Activated T-cell treated with anti-CD3 and anti-CD28 coated beads, Interleukin-2, amount 50 U/mL, for 4 hours (primary cell): ENCODE data around the gene PLEK. TPM values are rescaled to one million over a fixed set of nuclear protein-coding genes. Genes with fewer than 3 reads are reported as not detected.
"Not testable (repeated sequence)": the region's sequence is repeated elsewhere in the genome, so short reads cannot be mapped to it uniquely, and the experiment has no call there.

ENCODE experiments used
- ATAC-seq, 2 donors: fragments of 200-7000 bp; cut with Tn5 transposase; one replicate each; pipeline ENCODE4 v1.10.0; 2021
- DNase-seq: peaks from one replicate; pipeline ENCODE4 v3.0.0-alpha.2; 2020
- H3K27me3 Mint-ChIP-seq: one replicate; pipeline ENCODE4 v1.8.0; 2021; ENCODE audit warnings: low read depth, mixed read lengths
- H3K36me3 Mint-ChIP-seq: one replicate; pipeline ENCODE4 v1.8.0; 2022; ENCODE audit warnings: mixed read lengths; ENCODE audit not compliant: insufficient read depth
- H3K4me1 Mint-ChIP-seq: one replicate; pipeline ENCODE4 v1.8.0; 2021; ENCODE audit warnings: low read depth, mixed read lengths
- H3K4me3 Mint-ChIP-seq: one replicate; pipeline ENCODE4 v1.8.0; 2021; ENCODE audit warnings: mild to moderate bottlenecking, moderate library complexity, mixed read lengths
- H3K9me3 Mint-ChIP-seq: one replicate; pipeline ENCODE4 v1.8.0; 2021; ENCODE audit warnings: mixed read lengths
- total RNA-seq, 3 donors: library from RNA; stranded (reverse); gene quantifications; one replicate each; pipeline ENCODE4 v1.2.1, GENCODE V29; 2021

Gene PLEK
- total RNA-seq, 3 donors from 2014 or later, result 2.6 to 7.8 (median 7.8) TPM

DNA sequence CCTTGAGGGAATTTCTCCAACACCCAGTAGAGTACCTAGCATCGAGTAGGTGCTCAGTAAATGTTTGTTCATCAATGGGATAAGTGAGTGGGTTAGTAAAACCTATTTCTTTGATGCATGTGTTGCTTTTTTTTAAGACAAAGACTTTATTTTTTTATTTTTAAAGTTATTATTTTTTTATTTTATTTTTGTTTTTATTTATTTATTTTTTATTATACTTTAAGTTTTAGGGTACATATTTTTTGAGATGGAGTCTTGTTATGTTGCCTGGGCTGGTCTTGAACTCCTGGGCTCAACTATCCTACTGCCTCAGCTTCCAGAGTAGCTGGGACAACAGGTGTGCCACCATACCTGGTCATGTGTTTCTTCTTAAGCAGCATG, 20.8 kb downstream of the PLEK start:
- ATAC-seq, result no peak
- Mint-ChIP-seq H3K4me1 (peaks cover 58% of the 10 kb centered on the region), H3K36me3 (peaks cover 3% of the 10 kb centered on the region), H3K27me3 (no peaks in the 10 kb centered on the region), H3K9me3 (no peaks in the 10 kb centered on the region), H3K4me3 (no peak overlapping the region)
- DNase-seq, result no peak

DNA sequence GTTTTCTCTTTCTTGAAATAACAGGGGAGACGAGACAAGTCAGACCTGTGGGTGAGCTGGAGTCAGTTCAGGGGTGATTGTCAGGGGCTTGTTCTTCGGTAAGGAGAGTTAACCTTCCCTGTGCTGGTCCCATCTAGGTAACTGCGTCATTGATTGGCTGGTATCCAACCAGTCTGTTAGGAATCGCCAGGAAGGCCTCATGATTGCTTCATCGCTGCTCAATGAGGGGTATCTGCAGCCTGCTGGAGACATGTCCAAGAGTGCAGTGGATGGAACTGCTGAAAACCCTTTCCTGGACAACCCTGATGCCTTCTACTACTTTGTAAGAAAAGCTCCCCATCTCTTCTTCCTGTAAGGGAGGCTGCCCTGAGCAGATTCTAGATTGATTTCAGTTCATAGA, 21.3 kb downstream of the PLEK start:
- Mint-ChIP-seq H3K4me1 (peaks cover 61% of the 10 kb centered on the region), H3K27me3 (no peaks in the 10 kb centered on the region), H3K36me3 (peaks cover 3% of the 10 kb centered on the region), H3K4me3 (no peak overlapping the region), H3K9me3 (no peaks in the 10 kb centered on the region)
- ATAC-seq, result no peak
- DNase-seq, result no peak

- no peak for DNase-seq
- Mint-ChIP-seq H3K9me3 (no peaks in the 10 kb centered on the region), H3K4me3 (peak overlapping the region; percentile 73), H3K4me1 (peaks cover 65% of the 10 kb centered on the region), H3K27me3 (no peaks in the 10 kb centered on the region), H3K36me3 (peaks cover 7% of the 10 kb centered on the region)
- peak; percentile 66 to 77 for ATAC-seq
These were observed 22.6 kb downstream of the PLEK start for GRCh38 chr2:68387408-68388350.

GRCh38 chr2:68388358-68388757, 23.3 kb downstream of the PLEK start:
- Mint-ChIP-seq H3K36me3 (peaks cover 8% of the 10 kb centered on the region), H3K4me3 (peak overlapping the region; percentile 73), H3K9me3 (no peaks in the 10 kb centered on the region), H3K27me3 (no peaks in the 10 kb centered on the region), H3K4me1 (peaks cover 62% of the 10 kb centered on the region)
- DNase-seq (no peak), ATAC-seq (peak; percentile 26 to 51)

DNA sequence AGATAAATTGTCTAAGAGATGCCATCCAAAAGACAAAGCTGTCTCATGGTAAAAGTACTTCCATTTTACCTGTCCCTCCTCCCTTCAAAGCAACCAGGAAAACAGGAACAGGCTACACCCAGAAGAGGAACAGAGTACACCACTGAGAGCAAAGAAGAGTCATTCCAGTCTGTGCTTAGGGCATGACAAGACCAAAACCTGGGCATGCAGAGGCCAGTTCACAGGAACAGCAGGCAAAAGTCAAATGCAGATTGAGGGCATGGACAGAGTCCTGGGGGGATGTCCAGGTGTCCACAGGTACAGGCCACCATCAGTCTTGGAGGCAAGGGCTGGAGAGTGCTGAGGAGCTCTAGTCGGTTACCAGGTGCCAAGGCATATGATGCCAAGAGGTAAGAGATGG, 23.7 kb downstream of the PLEK start:
- DNase-seq, result no peak
- no peak for ATAC-seq
- peak overlapping the region; percentile 73 for H3K4me3 Mint-ChIP-seq
- peaks cover 59% of the 10 kb centered on the region for H3K4me1 Mint-ChIP-seq
- no peaks in the 10 kb centered on the region for H3K27me3 Mint-ChIP-seq
- no peaks in the 10 kb centered on the region for H3K9me3 Mint-ChIP-seq
- H3K36me3 Mint-ChIP-seq, result peaks cover 8% of the 10 kb centered on the region

- ATAC-seq (no peak), DNase-seq (no peak)
- Mint-ChIP-seq H3K4me1 (peaks cover 52% of the 10 kb centered on the region), H3K4me3 (no peak overlapping the region), H3K9me3 (no peaks in the 10 kb centered on the region), H3K27me3 (no peaks in the 10 kb centered on the region), H3K36me3 (peaks cover 11% of the 10 kb centered on the region)
These were observed 25.0 kb downstream of the PLEK start for GRCh38 chr2:68390114-68390513.

GRCh38 chr2:68390586-68390985, 25.5 kb downstream of the PLEK start:
- DNase-seq, result no peak
- H3K36me3 Mint-ChIP-seq, result peaks cover 11% of the 10 kb centered on the region
- no peak for ATAC-seq
- H3K9me3 Mint-ChIP-seq, result no peaks in the 10 kb centered on the region
- no peak overlapping the region for H3K4me3 Mint-ChIP-seq
- H3K4me1 Mint-ChIP-seq, result peaks cover 47% of the 10 kb centered on the region
- no peaks in the 10 kb centered on the region for H3K27me3 Mint-ChIP-seq

DNA sequence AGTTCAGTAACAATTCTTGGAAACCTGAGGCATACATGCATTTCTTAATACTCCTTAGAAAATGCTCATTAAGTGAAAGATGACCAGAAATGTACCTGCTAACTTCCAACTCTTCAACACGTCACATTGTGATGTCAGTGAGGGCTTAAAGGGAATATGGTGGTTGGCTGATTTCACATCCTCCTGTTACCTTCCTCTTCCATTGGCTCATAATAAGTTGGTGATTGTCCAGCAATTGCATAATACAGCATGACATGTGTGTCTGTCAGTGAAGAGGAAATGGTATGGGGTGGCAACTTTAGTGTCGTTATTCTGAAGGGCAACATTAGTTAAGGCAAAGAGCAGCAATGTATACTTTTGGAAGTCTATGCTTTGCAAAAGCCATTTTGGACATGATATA, 26.0 kb downstream of the PLEK start:
- Mint-ChIP-seq H3K4me3 (no peak overlapping the region), H3K9me3 (no peaks in the 10 kb centered on the region), H3K4me1 (peaks cover 43% of the 10 kb centered on the region), H3K36me3 (peaks cover 11% of the 10 kb centered on the region), H3K27me3 (no peaks in the 10 kb centered on the region)
- ATAC-seq (no peak), DNase-seq (no peak)

- Mint-ChIP-seq H3K27me3 (no peaks in the 10 kb centered on the region), H3K4me3 (no peak overlapping the region), H3K9me3 (no peaks in the 10 kb centered on the region), H3K36me3 (peaks cover 11% of the 10 kb centered on the region), H3K4me1 (peaks cover 38% of the 10 kb centered on the region)
- ATAC-seq, result no peak
- no peak for DNase-seq
These were observed 26.8 kb downstream of the PLEK start for GRCh38 chr2:68391869-68392268.

DNA sequence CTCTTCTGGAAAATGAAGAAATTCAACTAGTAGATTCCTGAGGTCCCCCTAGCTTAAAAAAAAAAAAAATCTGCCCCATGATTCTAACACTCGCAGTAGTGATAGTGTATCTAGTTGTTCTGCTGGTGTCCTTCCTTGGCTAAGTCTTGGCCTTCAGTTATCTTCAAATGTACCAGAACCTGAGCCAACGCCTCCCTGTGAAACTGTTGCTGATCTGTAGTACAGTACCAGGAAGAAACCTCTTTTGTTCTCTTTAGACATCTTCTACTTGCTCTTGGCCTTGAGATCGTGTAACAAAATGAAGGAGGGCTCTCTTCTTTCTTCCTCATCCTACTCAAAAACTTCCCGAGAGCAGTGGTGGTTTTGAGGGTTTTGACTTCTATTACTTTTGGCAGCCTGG, 31.0 kb downstream of the PLEK start:
- Mint-ChIP-seq H3K36me3 (peaks cover 13% of the 10 kb centered on the region), H3K9me3 (peaks cover 6% of the 10 kb centered on the region), H3K4me1 (peaks cover 11% of the 10 kb centered on the region), H3K4me3 (no peak overlapping the region), H3K27me3 (peaks cover 4% of the 10 kb centered on the region)
- ATAC-seq (no peak), DNase-seq (no peak)

DNA sequence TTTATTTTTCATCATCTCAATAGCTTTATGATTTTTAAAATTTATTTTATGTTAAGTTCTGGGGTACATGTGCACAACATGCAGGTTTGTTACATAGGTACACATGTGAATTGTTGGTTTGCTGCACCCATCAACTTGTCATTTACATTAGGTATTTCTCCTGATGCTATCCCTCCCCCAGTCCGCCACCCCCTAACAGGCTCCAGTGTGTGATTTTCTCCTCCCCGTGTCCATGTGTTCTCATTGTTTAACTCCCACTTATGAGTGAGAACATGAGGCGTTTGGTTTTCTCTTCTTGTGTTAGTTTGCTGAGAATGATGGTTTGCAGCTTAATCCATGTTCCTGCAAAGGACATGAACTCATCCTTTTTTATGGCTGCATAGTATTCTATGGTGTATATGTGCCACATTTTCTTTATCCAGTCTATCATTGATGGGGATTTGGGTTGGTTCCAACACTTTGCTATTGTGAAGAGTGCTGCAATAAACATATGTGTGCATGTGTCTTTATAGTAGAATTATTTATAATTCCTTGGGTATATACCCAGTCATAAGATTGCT, 32.7 kb downstream of the PLEK start:
- H3K4me1 Mint-ChIP-seq, result peaks cover 11% of the 10 kb centered on the region
- ATAC-seq, H3K4me3 Mint-ChIP-seq, H3K9me3 Mint-ChIP-seq, H3K27me3 Mint-ChIP-seq, DNase-seq: not testable (repeated sequence)
- peaks cover 11% of the 10 kb centered on the region for H3K36me3 Mint-ChIP-seq

DNA sequence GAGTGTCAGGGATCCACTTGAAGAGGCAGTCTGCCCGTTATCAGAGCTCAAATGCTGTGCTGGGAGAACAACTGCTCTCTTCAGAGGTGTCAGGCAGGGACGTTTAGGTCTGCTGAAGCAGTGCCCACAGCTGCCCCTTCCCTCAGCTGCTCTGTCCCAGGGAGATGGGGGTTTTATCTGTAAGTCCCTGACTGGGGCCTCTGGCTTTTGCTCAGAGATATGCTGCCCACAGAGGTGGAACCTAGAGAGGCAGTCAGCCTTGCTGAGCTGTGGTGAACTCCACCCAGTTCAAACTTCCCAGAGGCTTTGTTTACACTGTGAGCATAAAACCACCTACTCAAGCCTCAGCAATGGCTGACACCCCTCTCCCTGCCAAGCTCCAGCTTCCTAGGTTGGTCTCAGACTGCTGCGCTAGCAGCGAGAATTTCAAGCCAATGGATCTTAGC, 38.1 kb downstream of the PLEK start:
- H3K9me3 Mint-ChIP-seq, result peaks cover 23% of the 10 kb centered on the region
- no peak for DNase-seq
- no peak overlapping the region for H3K4me3 Mint-ChIP-seq
- no peak for ATAC-seq
- peaks cover 30% of the 10 kb centered on the region for H3K4me1 Mint-ChIP-seq
- peaks cover 11% of the 10 kb centered on the region for H3K36me3 Mint-ChIP-seq
- peaks cover 6% of the 10 kb centered on the region for H3K27me3 Mint-ChIP-seq

DNA sequence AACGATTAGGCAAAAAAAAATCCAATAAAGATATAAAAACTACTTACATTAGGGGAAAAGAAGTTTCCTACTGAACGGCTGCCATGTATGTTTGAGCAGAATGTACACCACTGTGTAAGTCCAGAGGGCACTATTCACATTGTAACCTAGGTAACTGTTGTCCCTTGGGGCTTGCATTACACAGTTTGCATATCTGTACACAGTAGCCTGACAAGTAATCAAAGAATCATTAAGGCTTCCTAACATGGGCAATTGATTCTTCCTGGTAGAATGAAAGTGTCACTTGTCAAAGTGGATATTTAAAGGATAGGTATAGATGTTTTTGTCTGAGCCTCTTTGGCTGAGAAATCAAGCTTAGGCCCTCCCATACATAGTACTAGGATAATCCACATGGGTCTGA, 39.1 kb downstream of the PLEK start:
- ATAC-seq, result no peak
- DNase-seq, result no peak
- Mint-ChIP-seq H3K27me3 (peaks cover 6% of the 10 kb centered on the region), H3K4me3 (no peak overlapping the region), H3K4me1 (peaks cover 28% of the 10 kb centered on the region), H3K9me3 (peaks cover 25% of the 10 kb centered on the region), H3K36me3 (peaks cover 9% of the 10 kb centered on the region)

GRCh38 chr2:68404893-68405799, 40.1 kb downstream of the PLEK start:
- Mint-ChIP-seq H3K27me3 (peaks cover 6% of the 10 kb centered on the region), H3K4me1 (peaks cover 30% of the 10 kb centered on the region), H3K4me3 (no peak overlapping the region), H3K36me3 (peaks cover 6% of the 10 kb centered on the region), H3K9me3 (peaks cover 25% of the 10 kb centered on the region)
- ATAC-seq (no peak), DNase-seq (no peak)
